ENCODE results near the gene RAPGEF1. TPM values are rescaled to one million over a fixed set of nuclear protein-coding genes. Genes with fewer than 3 reads are reported as not detected.

Gene RAPGEF1
- total RNA-seq, 1 experiment from 2014 or later: 61.5 TPM

- H3K4me1 ChIP-seq (ENCODE audit: insufficient read depth, low read length, poor library complexity, severe bottlenecking): no peaks in the 10 kb centered on the region
- no peak overlapping the region for H3K27ac ChIP-seq (ENCODE audit: low read depth, low read length, poor library complexity, severe bottlenecking)
- BruUV-seq (replicated peaks): no TSS peak
- no peaks in the 10 kb centered on the region for H3K27me3 ChIP-seq (replicated peaks; ENCODE audit: insufficient read depth, low read depth, low read length, poor library complexity)
- CTCF ChIA-PET: interaction anchor here (0.6 kb wide), 1 partner anchor 632 kb away, joined by 4 read pairs; no protein-coding TSS in a partner anchor
- no peak for DNase-seq (ENCODE audit: low spot score)
- TF ChIP-seq EZH2 (IDR thresholded peaks at IDR 0.05; ENCODE audit: borderline replicate concordance, low read depth, low read length, poor library complexity, severe bottlenecking) (no peak), CTCF (conservative IDR thresholded peaks at IDR 0.05; ENCODE audit: low read depth, low read length) (no peak)
- intact Hi-C loops (cut with micrococcal nuclease; ENCODE audit: unreplicated experiment): no loop called here
- POLR2A ChIA-PET (ENCODE audit: low non-redundant PET): no interaction called here
- H3K9me3 ChIP-seq (ENCODE audit: low read depth, low read length, poor library complexity, severe bottlenecking): no peaks in the 10 kb centered on the region
- H3K36me3 ChIP-seq (ENCODE audit: insufficient read depth, low read length, poor library complexity, severe bottlenecking): peaks cover 12% of the 10 kb centered on the region
- H3K4me3 ChIP-seq (ENCODE audit: low read depth, low read length, poor library complexity, severe bottlenecking): no peak overlapping the region
Observed at GRCh38 chr9:131601683-131602181, 138.1 kb downstream of the RAPGEF1 start.

GRCh38 chr9:131598121-131598520, 141.8 kb downstream of the RAPGEF1 start:
- CTCF ChIA-PET: no interaction called here

GRCh38 chr9:131597246-131597645, 142.6 kb downstream of the RAPGEF1 start:
- no peak for DNase-seq (ENCODE audit: low spot score)
- Histone ChIP-seq H3K27me3 (replicated peaks; ENCODE audit: insufficient read depth, low read depth, low read length, poor library complexity) (no peaks in the 10 kb centered on the region), H3K4me3 (ENCODE audit: low read depth, low read length, poor library complexity, severe bottlenecking) (no peak overlapping the region), H3K27ac (ENCODE audit: low read depth, low read length, poor library complexity, severe bottlenecking) (no peak overlapping the region), H3K36me3 (ENCODE audit: insufficient read depth, low read length, poor library complexity, severe bottlenecking) (peaks cover 21% of the 10 kb centered on the region), H3K9me3 (ENCODE audit: low read depth, low read length, poor library complexity, severe bottlenecking) (no peaks in the 10 kb centered on the region), H3K4me1 (ENCODE audit: insufficient read depth, low read length, poor library complexity, severe bottlenecking) (no peaks in the 10 kb centered on the region)
- ChIA-PET POLR2A (ENCODE audit: low non-redundant PET) (no interaction called here), CTCF (no interaction called here)
- no TSS peak for BruUV-seq (replicated peaks)
- TF ChIP-seq CTCF (conservative IDR thresholded peaks at IDR 0.05; ENCODE audit: low read depth, low read length): no peak
- TF ChIP-seq EZH2 (IDR thresholded peaks at IDR 0.05; ENCODE audit: borderline replicate concordance, low read depth, low read length, poor library complexity, severe bottlenecking): no peak
- intact Hi-C loops (cut with micrococcal nuclease; ENCODE audit: unreplicated experiment): no loop called here

More at GRCh38 chr9:131598121-131598520, 141.8 kb downstream of the RAPGEF1 start:
- Histone ChIP-seq H3K27me3 (replicated peaks; ENCODE audit: insufficient read depth, low read depth, low read length, poor library complexity) (no peaks in the 10 kb centered on the region), H3K4me3 (ENCODE audit: low read depth, low read length, poor library complexity, severe bottlenecking) (no peak overlapping the region), H3K36me3 (ENCODE audit: insufficient read depth, low read length, poor library complexity, severe bottlenecking) (peaks cover 21% of the 10 kb centered on the region), H3K4me1 (ENCODE audit: insufficient read depth, low read length, poor library complexity, severe bottlenecking) (no peaks in the 10 kb centered on the region), H3K9me3 (ENCODE audit: low read depth, low read length, poor library complexity, severe bottlenecking) (no peaks in the 10 kb centered on the region), H3K27ac (ENCODE audit: low read depth, low read length, poor library complexity, severe bottlenecking) (no peak overlapping the region)
- BruUV-seq (replicated peaks): no TSS peak
- no peak for TF ChIP-seq EZH2 (IDR thresholded peaks at IDR 0.05; ENCODE audit: borderline replicate concordance, low read depth, low read length, poor library complexity, severe bottlenecking)
- TF ChIP-seq CTCF (conservative IDR thresholded peaks at IDR 0.05; ENCODE audit: low read depth, low read length): no peak
- POLR2A ChIA-PET (ENCODE audit: low non-redundant PET): interaction anchor here (0.6 kb wide), 1 partner anchor 1283 kb away, joined by 11 read pairs; no protein-coding TSS in a partner anchor
- intact Hi-C loops (cut with micrococcal nuclease; ENCODE audit: unreplicated experiment): no loop called here
- DNase-seq (ENCODE audit: low spot score): no peak

All from A673 (cell line).